ENCODE measurements around the gene UBXN10.

UBXN10 gene

DNA sequence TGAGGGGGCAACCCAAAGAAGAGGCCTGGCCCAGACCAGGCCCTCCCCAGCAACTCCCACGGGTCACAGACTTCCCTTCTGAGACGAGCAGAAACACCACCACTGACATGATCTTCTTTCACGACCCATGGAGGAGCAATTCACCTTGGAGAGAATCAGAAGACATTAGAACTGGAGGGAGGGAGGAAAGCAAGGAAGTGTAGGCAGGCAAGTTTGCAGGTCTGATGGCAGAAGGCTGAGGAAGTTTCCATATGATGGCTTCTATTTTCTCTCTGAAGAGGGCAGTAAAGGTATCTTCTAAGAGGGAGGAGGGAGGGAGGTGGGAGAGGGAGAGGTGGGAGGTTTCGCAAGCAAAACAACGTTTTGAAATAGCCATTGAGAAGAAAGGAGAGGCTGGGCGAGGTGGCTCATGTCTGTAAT lies 1.4 kb upstream of the UBXN10 start:
- no peak for FAIRE-seq

DNA sequence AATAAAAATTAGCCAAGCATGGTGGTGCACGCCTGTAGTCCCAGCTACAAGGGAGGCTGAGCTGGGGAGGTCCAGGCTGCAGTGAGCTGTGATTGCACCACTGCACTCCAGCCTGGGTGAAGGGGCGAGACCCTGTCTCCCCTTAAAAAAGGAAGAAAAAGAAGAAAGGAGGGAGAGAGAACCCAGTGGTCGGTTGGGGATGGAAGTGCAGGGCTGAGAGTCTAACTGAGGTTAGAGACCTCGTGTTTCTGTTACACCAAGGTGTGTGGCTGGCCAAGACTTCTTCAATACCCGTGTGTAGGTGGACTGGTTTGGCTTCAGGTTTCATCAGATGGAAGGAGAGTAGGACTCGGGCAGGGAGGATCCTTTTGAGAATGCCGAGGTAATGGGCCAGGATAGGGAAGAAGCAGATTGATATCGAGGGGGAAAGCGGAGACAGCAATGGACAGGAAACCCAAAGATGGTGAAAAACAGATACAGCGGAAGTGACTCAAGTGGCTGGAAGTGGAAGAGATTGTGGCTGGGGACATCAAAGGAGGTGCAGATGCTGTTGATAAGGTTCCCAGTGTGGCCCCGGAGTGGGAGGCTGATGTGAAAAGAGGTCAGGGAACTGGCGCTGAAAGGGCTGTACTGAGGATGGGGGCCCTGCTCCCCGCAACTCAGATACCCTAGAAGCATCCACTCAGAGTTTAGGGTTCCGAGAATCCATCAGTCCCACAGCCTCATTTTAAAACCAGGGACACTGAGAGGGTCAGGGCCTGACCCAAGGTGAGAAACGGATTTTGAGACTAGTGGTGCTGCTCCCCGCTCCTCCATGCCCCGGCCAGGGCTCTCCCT lies 681 bp upstream of the UBXN10 start:
- no peak for FAIRE-seq

DNA sequence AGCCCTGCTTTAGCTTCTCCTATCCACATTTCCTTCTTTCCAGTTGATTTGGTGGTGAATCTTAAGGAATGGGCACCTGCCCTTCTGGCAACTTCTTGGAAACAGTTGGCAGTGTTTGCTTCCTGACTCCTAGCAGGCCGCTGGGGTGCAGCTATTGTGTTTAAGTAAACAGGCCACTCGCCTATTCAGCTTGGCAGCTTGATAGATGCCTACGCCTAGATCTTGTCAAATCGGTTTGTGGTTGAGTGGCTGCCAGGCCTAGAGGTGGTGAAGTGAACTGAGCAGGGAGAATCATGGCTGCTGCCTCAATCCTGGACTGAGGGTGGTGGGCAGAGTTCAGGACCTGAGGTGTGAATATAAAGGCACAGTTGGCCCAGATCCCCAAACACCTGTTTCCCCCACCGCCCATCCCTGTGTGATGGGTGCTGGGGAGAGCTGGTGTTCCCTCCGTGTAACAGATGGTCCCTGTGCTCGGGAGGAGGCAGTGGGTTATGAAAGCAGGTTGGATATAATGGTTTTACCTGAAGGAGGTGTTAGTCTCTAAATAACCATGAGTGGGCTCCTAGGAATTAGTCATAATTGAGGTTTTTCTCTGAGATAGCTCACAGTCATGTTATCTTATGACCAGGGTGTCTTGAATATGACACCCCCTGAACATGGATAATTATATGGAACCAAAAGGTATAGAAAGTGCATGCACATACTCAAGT lies 1.4 kb downstream of the UBXN10 start:
- FAIRE-seq: no peak

DNA sequence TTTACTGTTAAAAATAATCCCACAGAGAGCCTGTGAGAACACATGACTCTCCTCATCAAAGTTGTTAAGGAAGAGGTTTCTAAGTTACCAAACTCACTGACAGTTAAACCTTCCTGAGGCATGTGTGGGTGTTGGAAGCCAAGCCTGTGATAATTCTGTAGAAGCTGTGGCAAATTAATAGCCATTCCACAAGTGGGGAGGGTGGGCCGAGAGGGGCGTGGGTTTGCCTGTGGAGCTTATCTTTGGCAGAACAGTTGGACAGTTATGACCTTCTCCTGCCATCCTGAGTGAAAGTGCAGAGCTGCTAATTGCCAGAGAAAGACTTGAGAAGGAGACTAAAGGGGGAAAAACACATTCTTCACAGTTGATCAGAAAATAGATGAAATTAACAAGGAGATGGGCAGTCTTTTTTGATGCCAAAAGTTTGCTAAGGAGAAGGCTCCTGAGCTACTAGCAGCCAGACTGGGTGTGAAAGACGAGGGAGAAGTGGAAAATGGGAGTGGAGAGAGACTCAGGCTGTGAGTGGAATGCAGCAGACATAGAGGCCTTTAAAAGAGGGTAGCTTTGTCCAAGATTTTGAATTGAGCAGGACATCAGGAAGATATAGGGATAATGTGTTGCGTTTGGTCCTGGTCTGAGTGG lies 2.0 kb downstream of the UBXN10 start:
- FAIRE-seq: no peak

DNA sequence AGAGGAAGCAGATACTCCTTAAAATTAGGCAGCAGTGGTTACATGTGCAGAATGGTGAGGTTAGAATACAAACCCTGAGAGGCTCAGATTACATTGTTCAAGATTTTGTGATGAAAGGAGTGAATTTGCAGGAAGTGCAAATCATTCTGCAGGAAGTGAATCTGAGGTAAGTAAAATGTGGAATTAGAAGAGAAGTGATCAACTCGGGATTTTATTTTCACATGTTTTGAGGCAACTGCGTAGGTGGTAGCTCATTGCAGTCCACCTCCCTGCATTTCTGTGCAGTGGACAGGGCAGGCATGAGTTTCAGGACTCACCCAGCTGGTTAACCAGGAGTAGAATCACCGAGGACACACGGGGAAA lies 2.5 kb downstream of the UBXN10 start:
- FAIRE-seq: no peak

DNA sequence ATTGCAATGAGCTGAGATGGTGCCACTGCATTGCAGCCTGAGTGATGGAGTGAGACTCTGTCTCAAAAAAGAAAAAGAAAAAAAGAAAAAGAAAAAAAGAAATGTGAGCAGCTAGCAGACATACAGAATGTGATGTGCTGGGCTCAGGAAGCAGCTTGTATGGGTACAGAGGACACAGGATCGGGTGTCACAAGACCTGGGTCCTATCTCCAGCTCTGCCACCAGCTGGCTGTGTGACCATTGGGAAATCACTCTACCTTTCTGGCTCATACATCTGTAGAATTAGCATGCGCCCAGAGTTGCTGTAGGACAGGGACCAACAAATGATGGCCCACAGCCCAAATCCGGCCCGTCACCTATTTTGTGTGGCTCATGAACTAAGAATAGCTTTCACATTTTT lies 3.8 kb downstream of the UBXN10 start:
- FAIRE-seq: no peak

DNA sequence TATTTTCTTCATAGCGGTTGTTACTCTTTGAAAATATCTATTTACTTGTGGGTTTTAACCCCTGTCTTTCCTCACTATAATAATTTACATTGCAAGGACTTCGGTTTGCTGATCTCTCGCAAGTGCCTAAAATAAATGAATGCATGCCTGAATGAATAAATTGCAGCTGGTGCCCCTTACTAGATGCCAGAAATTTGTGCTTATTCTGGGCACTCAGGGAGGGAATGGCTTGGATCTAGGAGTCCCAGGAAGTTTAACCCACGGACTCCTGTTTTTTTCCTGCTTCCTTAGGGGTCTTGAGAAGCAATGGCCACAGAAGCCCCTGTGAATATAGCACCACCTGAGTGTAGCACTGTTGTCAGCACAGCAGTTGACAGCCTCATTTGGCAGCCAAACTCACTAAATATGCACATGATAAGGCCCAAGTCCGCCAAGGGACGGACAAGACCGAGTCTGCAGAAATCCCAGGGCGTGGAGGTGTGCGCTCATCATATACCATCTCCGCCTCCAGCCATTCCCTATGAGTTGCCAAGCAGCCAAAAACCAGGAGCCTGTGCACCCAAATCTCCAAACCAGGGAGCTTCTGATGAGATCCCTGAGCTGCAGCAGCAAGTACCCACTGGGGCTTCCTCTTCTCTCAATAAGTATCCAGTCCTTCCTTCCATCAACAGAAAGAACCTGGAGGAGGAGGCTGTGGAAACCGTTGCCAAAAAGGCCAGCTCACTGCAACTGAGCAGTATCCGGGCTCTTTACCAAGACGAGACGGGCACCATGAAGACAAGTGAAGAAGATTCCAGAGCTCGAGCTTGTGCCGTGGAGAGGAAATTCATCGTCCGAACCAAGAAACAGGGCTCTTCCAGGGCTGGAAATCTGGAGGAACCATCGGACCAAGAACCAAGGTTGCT lies 4.6 kb downstream of the UBXN10 start:
- FAIRE-seq: no peak

DNA sequence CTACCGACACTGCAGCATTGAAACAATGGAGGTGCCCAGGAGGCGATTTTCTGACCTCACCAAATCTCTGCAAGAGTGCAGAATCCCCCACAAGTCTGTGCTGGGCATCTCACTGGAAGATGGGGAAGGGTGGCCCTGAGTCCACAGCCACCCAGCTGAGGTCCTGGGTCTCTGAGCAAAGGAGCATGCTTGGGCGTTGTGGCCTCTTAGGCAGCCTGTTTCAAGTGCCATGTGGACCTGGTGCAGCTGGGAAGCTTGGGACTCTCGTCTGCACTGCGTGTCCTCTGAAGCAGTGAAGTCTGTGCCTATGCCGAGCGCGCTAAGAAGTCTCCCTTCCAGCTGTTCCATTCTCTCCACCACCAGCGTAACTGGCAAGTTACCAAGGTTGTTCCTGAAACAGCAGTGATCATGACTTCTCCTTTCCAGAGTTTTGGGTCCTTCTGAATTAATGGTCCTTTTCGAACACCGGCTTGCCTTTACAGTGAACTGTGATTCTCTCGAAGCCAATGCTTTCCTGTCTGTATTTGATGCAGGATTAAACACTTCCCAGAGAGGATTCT lies 5.5 kb downstream of the UBXN10 start:
- no peak for FAIRE-seq

DNA sequence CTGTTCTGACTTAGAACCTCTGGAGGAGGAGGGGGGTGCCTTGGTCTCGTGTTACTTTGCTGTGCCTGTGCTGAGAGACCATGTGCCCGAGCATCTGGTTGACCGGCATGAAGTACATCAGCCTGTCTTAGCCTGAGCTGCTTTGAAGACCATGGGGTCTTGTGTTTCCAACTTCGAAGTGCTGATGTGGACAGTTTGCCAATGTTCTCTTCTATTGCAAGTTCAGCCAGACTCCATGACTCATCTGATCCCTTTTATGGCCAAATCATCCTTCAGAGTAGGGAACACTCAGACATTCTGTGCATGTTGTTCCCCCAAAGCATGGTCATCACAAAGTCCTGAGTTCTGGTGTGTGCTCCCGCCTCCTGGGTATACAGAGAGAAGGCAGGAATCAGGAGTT lies 6.5 kb downstream of the UBXN10 start:
- FAIRE-seq: no peak

DNA sequence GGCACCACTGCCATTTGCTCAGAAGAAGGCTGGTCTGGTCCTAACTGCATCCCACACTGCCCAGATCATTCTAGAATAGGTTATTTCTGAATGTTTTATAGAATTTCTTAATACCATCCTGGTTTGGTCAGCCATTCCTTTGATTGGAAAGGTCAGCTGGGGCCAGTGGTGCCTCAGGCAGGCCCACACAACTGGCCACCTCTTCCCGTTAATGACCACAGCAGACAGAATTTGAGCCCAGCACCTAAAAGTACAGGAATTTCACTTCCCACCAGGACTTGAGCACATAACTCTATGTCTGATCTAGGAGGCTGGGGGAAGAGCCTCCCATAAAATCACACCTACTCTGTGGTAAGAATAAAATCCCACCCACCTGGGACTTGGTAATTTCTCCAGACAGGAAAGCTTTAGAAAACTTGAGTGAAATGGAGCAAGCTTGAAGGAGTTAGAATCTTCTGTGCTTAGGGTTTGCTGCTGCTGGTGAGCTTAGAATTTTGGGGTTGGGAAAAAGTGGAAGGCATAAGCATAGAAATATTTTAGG lies 7.0 kb downstream of the UBXN10 start:
- no peak for FAIRE-seq

DNA sequence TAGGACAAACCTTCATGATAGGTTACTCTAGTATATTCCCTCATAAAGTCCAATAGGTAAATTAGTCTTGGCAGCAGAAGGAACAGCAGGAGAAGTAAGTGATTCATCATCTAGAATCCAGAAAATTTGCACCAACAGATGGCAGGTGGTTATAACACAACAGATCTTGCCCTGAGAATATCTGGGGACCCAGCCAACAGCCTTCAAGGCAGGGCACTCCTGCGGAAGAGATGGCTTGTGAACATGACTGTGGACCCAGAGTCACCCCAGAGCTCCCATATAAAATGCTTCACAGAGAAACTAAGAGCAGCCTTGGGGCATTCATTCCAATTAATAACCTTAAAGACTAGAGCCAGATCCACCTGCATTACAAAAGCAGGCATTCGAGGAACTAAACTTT lies 8.3 kb downstream of the UBXN10 start:
- no peak for FAIRE-seq

DNA sequence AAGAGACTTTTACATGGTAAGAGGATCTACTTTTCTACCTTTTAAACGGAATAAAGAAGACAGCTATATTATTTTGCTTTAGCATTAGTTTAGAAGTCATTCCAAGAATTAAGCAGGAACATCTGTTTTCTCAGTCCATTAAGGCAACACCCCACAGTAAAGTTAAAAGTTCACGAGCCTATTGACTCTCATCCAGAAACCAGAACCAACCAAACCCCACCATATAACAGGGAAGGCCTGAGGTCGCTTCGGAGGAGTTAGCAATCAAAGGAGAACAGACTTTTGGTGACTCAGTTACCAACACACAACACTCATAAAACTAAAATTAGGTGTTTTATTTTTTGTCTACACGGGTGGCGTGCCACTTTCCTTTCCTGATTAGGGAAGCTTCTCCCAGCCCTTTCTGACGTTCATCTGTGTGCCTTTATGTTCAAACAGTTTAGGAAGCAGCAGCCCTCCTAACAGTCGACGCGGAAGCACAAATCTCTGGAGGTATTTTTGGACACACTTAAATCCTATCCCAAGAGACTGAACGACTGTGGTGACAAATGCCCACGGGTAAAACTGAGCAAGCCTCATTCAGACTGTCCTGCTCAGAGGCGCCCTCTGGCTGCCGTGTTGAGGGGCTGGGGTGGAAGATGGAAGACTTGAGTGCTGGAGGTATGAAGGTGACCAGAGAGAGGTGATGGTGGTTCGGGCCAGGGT lies 9.0 kb downstream of the UBXN10 start:
- FAIRE-seq: no peak

DNA sequence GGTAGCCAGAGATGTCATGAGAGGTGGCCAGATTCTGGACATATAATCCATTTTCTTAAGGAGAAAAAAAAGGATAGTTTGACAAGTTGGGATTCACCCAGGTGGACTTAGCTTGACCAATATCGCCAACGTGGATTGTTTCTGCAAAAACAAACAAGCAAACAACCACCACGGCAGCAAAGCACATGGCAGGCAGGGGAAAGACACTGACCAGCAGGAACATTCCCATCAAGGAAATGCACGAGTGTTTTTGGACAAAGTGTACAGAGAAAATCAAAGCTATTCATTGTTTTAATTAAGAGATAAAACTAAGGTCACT lies 9.5 kb downstream of the UBXN10 start:
- no peak for FAIRE-seq

DNA sequence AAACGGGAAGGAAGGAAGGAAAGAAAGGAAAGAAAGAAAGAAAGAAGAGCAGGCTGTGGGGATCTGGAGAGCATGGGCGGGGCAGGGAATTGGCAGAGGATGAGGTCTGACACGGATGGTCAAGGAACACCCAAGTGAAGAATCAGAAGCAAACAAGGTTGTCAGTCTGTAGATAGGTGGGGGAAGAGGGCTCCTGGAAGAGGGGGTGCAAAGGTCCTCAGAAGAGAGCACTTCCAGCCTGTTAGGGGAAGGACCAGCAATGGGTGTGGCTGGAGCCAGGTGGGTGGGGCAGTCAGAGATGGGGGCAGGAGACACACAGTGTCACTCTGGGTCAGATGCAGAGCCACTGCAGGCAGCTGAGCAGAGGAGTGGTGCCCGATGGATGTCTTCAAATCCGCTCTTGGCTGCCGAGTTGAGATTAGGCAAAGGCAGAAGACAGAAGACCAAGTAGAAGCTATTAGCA lies 11.5 kb downstream of the UBXN10 start:
- FAIRE-seq: no peak

DNA sequence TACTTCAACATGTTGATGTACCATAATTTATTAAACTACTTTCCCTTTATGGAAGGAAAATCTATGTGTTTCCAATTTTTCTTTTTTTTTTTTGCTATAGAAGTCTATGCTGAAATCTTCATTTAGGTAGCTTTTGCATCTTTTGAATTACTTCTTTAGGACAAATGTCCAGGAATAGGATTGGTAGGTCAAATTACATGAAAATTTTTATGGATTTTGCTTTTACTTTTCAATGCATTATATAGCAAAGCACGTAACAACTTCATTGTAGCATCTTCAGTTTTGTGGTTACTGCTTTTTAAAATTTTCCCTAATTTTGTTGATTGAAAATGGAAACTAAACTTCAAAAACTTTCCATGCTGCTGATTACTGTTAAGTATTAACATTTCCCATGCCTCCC lies 12.4 kb downstream of the UBXN10 start:
- no peak for FAIRE-seq

DNA sequence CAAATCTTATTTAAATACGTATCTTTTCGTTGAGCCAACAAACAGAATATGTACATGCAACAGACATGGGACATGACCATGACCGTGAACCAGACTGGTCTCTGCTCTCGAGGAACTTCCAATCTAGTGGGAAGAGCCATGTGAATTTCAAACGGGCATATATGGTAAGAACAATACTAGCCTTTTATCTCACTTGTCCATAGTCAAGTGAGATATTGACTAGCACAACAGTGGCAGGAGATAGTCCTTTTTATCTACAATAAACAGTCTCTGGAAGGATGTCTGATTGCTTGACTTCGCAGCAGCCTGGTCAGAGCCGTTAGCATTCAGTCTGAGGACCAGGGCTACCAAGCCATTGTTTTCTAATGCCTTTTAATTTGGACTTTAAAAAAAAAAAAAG lies 13.0 kb downstream of the UBXN10 start:
- FAIRE-seq: no peak

DNA sequence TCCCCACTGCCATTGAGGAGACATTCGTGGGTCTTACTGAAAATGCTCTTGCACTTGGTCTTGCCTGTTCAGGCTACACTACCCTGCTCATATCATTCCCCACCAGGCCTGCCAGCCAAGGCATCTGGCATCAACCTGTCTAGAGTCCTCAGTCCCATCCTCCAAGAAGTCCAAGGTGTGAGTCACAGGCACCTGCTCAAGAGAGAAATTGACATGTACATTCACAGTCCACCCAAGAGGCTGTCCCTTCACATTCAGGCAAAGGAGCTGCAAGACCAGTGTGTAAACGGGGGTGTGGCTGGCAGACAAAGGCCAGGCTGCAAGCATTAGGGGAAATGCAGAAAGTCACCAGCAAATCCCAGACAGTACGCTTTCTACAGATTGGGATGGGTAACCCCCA lies 13.5 kb downstream of the UBXN10 start:
- no peak for FAIRE-seq

DNA sequence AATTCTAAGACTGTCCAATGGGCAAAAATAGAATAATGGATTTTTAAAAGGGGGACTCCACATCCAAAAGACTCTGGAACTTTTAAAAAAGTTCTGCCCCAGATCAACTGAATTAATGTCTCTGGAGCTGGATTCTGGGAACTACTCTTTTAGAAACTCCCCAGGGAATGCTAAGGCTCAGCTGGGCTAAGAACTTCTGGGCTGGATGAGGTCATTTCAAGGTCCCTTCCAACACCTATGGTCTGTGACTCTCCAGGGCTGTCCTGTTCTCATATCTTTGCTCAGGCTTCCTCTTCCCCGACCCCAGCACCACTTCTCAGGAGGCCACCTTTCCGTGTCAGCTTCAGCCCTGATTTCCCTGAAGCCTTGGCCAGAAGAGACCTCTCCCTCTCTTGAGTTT lies 13.9 kb downstream of the UBXN10 start:
- no peak for FAIRE-seq

DNA sequence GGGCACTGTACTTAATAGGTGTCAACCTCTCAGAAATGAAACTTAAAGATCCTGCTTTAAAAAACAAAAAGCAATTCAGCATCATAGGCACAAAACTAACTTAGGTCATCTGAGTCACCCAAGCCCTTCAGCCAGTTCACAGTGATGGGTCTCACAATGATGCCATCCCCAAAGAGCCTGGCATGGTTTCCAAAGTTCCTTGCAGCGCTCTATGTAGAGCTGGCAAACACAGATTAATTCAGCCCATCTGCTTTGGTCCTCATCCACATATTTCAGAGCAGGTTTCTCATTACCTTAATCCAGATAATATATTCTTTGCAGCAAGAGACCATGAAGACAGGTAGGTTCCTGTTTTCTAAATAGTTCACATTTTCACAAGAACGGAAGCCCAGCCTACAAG lies 15.1 kb downstream of the UBXN10 start:
- no peak for FAIRE-seq

DNA sequence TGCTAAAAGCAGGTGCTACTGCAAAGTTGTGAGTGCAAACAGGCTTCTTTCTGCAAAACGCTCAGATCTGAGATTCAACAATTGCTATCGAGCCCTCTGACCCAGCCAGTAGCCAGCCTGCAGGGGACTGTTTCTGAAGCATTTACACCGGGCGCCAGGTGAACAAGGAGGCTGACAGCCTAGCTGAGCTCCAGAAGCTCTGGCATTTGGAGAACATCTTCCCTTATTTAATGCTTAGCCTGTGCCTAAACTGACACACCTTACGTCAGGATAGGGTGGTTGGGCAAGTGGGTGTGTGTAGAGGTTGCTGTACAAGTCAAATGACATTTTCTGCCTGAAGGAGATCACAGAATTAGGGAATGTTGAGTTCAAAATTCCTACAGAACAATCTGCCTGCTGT lies 16.3 kb downstream of the UBXN10 start:
- no peak for FAIRE-seq

DNA sequence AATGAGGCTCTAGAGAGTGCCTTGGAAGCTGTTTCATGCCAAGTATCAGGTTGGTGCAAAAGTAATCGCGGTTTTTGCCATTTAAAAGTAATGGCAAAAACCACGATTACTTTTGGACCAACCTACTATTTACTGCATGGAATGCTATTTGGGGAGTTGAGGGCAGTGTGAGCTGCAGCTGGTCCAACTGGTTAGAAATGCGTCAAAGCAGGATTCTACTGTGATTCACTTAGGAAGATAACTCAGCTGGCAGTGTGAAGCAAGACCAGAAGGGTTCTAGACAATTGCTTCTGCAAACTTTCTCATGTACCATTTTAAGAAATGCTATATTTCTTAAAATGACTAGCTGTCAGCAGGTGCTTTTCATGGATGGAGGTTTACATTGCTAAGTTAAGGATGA lies 21.6 kb downstream of the UBXN10 start:
- no peak for FAIRE-seq

DNA sequence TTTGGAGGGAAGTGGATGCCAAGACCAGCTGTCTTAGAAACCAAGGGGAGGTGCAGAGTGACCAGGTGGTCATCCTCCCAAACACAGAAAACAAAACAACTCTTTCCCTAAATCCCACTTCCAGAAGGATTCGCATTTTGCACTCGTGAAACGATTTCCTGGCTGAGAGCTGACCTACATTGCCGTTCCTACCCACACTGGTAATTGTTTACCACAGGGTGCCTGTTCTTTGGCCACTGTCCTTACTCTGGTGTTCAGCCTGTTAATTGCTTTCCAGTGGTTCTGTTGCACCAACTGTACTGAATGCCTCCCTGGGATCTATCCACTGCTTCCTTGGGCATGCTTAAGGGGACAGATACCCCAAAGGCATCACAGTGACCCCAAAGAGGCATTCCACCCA lies 23.6 kb downstream of the UBXN10 start:
- no peak for FAIRE-seq
